HG02840 (cell line): Measurements from ENCODE around the gene ADRA2B.
"Not testable (repeated sequence)": the region's sequence is repeated elsewhere in the genome, so short reads cannot be mapped to it uniquely, and the experiment has no call there.

Source experiments
- ATAC-seq: cut with Tn5 transposase; IDR thresholded peaks from one replicate; pipeline ENCODE4 v1.9.1; 2021; ENCODE audit warnings: mild to moderate bottlenecking, moderate library complexity, moderate number of reproducible peaks; ENCODE audit not compliant: unreplicated experiment, low FRiP score

Gene ADRA2B

DNA sequence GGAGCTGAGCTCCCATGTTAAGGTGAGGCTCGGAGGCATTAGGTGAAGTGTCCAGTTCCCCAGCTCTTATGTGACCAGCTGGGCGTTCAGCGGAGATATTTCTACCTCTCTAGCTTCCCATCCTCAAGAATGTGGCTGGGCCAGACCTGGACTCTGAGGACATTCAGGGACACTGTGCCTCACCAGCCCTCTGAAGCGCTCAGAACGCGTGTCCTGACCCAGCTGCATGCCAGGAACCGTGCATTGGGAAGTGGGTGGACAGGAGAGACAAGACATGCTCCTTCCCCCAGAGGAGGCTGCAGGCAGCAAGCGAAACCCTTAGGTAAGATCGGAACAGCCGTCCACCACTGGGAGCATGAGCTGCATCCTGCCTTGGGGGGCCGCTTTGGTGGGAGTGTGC lies 43.6 kb downstream of the ADRA2B start:
- no peak for ATAC-seq

DNA sequence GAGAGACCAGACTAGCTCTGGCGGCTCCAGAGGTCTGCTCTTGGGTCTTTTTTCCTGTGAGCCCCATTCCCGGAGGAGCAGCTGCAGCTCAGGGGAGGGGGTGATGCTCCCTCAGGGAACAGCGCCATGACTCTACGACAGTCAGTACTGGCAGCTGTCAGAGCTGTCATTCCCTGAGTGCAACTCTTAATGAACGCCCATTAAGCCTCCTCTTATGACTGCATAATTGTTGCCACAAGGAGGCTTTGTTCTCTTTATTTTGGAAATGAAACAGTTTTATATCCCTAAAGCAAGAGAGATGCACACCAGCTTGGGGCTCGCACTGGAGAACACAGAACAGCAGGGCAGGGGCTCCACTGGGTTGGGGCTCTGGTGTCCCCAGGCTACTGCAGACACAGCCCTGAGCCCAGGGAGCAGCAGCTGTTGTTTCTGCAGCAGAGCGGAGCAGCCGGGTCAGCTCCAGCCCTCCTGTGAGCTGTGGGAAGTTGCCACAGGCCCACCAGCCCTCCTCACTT lies 44.3 kb downstream of the ADRA2B start:
- ATAC-seq = not testable (repeated sequence)

DNA sequence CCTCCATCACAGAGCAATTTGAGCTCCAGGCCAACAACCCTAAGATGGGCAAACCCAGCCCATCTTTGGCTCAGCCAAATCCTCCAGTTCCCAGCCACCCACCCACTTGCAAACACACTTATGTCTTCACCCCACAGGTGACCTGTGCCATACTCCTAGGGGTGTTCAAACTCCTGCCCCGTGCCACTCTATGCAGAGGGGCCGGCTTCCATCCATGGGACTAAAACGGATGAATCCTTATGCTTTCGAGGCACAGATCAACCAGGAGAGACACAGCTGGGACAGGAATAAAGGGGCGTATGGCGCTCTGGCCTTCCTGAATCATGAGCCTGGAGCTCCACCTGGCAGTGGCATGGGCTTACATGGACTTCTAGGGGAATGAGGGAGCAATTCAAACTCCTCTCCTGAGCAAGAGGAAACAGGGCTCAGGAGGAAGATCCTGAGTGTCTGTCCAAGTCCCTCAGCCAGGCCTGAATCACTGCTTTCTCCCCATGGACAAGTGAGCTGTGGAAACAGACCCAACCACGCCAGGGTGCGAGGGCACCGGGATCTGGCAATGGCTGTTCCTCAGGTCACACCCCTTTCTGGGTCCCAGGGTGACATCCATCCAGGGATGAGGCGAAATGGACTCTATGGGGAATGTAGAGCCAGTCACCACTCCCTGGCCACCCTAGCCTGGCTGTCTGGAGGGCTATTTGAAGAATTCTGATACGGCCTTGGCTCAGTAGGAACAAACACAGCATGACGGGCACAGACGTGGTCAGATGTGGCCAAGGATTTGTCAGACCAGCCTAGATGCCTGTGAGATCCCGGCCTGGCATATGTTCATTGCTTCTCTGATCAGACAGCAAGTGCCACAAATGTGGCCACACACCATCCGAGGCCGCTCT lies 45.0 kb downstream of the ADRA2B start:
- ATAC-seq = not testable (repeated sequence)

DNA sequence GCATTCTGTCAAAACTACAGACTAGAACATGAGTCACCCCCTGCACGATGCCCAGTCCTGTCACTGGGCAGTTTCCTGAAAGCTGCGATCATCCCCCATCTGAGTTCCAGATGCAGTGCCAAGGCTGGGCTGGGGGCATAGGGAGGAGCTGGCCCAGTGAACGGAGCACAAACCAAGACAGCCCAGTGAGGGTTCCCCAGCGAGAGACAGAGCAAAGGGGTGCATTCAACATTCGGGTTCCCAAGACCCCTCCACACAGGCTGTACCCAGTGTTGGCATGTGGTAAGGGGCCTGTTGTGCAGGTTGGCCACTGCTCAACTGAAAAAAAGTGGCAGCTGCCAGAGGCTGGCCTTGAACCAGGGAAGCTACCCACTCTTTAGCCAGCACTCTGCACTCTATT lies 46.0 kb downstream of the ADRA2B start:
- ATAC-seq = not testable (repeated sequence)

DNA sequence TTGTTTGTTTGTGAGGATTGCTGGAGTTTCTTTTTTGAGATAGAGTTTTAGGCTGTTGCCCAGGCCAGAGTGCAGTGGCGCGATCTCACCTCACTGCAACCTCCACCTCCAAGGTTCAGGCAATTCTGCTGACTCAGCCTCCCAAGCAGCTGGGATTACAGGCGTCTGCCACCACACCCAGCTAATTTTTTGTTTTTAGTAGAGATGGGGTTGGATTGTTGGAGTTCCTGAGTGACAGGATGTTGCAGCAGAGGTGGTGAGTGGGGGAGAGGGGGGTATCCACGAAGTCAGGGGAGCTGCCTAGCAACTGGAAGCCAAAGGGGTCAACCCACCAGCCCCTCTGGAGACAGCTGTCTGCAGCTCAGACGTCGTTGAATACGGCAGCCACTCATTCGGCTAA lies 46.5 kb downstream of the ADRA2B start:
- ATAC-seq = not testable (repeated sequence)

DNA sequence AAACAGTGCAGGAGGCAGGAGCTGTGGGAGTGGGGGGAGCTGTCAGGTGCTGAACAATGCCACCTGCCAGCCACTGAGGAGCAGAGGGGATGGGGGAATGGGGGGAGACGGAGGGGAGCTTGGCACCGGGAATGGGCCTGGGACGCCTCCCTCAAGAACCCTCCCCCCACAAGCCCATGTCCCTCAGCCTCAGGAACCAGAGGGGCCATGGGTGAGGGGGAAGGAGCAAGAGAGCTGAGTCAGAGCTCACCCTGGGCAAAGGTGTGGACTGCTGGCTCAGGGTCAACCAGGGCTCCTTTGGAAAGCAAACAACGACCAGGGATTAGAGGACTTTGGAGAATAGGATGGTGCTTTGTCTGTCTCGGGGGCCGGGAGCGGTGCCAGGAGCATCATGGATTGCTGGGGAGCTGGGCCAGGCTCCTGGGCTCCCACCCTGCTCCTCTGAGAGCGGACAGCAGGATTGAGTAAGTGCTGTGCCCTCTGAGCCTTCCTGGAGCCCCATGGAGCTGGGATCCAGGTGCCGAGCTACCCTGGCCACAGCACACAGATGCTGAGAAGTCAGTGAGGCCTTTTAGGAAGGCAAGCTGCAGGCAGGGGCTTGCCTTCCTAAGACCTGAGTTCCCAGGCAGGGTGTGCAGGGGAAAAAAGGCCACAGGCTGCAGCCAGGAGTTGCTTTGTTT lies 48.3 kb downstream of the ADRA2B start:
- not testable (repeated sequence) for ATAC-seq

DNA sequence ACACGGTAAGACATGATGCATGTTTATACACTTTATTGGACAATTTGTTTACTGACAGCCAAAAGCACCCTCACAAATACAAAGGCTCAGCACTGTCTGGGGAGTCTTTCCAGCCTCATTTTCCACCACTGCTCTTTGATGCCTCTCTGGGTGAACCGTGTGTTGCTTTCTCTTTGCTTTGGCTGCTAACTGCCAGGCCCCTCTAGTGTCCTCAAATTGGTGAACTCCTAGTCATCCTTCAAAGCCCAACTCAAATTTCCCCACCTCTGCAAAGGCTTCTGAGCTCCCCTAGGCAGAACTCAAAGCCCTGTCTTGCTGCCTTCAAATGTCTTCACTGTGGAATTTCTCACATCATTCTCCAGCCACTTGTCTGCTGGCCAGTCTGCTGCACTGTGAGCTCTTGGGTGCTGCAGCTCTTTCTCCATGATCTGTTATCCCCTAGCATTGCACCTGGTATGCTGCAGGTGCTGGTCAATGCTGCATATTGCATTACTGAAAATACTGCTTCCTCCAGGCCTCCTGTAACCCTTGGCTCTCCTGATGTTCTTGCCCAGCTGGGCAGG lies 49.2 kb downstream of the ADRA2B start:
- ATAC-seq = not testable (repeated sequence)

DNA sequence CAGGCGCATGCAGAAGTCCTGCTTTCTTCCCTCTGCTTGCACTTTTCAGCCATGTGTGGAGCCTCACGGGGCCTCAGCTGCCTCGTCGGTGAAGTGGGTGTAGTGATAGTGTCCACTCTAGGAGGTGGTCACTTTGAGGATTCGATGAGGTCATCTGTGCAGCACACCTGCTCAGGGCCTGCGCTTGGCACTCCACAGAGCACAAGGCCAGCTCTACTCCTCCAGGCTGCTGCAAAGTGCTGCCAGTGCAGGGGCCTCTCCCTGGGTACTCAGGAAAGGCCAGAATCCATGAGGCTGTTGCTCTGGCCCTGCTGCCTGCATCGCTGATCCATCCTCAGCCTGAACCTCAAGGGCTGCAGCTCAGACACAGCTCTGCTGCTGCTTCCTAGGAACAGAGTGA lies 49.9 kb downstream of the ADRA2B start:
- ATAC-seq = not testable (repeated sequence)

DNA sequence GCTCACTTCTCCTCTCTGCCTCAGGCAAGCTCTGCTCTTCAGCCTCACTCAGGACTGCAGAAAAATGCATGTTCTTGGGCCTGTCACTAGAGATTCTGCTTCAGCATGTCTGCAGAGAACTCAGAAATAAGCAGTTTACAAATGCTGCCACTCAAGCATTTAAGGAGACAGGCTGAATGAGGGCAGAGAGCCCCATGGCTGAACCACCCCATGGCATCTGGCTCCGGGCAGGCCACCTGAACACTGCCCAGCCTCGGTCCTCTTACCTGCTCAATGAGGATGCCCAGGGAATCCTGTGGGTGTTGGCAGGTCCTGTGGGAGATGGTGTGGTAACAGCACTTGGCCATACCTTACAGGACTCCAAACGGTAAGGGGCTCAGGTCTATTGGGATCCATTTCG lies 50.4 kb downstream of the ADRA2B start:
- ATAC-seq = not testable (repeated sequence)

DNA sequence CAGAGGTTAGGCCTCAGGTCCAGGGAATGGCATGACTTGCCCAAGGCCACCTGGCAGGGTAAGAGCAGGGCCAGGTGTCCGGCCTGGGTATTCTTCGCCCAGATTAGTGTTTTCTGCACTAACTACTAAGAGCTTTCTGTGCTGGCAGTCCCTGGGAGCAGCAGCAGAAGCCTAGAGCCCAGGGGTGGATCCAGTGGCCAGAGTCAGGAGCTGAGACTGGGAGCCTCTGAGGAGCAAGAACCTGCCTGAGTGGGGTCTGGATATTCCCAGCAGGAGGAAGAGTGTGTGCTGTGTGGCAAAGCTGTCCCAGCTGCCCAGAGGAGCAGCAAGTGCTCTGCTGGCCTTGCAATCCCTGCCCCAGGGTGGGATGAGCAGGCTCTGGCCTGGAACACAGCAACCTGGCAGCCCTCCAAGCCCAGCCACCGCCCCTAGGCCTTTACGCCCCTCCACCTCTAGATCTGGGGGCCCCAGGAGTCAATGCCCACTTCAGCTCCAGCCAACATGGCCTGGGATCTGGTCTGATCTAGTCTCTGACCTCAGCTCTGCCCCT lies 50.9 kb downstream of the ADRA2B start:
- no peak for ATAC-seq

DNA sequence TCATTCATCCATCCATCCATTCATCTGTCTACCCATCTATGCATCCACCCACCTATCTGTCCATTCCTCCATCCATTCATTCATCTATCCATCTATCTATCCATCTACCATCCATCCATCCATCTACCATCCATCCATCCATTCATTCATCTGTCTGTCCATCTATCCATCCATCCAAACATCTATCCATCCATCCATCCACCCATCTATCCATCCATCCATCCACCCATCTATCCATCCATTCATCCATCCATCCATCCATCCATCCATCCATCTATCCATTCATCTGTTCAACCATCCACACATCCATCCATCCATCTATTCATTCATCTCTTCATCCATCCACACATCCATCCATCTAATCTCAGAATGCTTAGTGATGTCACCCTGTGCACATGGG lies 51.6 kb downstream of the ADRA2B start:
- ATAC-seq = not testable (repeated sequence)

DNA sequence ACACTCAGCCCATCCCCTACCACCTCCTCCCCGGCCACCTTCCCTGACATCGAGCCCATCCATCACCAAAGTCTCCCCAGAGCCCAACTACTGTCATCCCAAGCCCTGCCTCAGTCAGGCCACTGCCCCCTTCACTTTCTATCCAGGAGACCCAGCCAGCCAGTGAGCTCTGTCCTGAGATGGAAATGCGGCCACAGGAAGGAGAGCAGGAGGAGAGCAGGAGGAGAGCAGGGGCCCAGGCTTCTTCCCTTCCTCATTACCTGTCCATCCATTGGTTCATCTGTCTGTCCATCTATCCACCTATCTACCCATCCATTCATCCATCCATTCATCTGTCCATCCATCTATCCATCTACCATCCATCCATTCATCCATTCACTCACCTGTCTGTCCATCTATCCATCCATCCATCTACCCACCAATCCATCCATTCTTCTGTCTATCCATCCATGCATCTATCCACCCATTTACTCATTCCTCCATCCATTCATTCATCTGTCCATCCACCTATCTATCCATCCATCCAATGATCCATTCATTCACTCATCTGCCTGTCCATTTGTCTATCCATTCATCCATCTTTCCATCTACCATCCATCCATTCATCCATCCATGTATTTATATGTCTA lies 52.2 kb downstream of the ADRA2B start:
- ATAC-seq = not testable (repeated sequence)

DNA sequence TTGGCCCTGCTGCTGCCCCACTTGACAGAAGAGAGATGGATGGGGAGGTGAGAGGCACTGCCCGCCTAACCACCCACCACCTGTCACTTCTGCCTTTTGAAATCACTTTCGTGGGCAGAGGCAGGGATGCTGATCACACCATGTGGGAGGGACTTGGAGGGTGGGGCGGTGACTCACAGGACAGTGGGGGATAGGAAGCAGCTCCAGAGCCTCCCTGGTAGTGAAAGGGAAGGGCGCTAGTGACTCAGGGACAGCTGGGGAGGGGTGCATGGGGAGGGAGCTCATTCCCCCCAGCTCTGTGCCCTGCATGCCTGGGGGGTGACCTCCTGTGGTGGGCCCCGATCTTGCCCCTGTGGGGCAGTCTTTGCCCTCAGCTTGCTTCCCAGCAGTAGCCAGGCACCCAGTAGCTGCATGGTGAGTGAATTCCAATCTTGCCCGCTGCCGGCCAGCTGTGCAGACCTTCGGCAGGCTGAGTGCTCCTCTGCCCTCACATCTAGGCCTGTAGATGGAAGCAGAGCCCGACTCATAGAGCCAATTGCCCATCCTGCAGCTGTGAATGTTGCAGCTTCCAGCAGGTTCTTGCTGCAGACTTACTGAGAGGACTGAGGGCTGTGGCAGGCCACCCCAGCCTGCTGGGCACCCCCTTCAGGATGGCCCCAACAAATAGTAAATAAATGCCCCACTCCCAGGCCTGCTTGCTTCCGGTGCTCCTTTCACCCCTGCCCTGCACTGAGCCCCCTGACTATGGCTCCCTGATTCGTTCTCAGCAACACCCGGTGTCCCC lies 53.1 kb downstream of the ADRA2B start:
- not testable (repeated sequence) for ATAC-seq
